DLD1 (cell line): ENCODE data around the gene COL6A5.
"Not testable (repeated sequence)": the region's sequence is repeated elsewhere in the genome, so short reads cannot be mapped to it uniquely, and the experiment has no call there.

Experiments
- in situ Hi-C: cut with HindIII; loops from 2 replicates; pipeline ENCODE4 v1.10.0; 2017; ENCODE audit warnings: low sequenced_read_pairs

The COL6A5 gene

DNA sequence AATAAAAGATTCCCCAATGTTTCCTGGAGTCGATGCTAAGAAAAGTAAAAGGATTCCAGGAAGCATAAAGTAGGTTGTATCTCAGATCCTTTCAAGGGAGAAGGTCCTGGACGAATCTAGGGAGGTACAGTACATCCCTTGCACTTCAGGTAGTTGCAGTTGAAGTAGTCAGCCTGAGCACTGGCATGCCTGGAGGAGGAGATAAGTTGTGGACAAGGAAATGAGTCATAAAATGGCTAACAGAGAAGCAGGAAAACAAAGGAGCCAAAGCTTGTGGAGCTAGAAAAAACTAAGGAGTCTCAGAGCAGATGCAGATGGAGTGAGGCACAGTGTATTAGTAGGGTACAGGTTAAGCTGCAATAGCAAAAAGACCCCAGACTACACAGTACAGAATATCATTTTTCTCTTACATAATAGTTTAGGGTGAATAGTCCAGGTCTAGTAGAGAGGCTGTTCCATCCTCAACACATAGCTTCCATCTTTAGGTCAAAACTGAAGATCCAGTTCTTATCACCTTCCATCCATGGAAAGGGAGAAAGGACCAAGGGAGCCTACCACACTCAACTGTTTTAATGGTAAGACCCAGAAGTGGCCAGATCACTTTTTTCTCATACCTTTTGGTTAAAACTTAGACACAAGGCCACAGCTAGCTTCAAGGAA is 41.3 kb downstream of the COL6A5 start:
- in situ Hi-C loops, result no loop called here

DNA sequence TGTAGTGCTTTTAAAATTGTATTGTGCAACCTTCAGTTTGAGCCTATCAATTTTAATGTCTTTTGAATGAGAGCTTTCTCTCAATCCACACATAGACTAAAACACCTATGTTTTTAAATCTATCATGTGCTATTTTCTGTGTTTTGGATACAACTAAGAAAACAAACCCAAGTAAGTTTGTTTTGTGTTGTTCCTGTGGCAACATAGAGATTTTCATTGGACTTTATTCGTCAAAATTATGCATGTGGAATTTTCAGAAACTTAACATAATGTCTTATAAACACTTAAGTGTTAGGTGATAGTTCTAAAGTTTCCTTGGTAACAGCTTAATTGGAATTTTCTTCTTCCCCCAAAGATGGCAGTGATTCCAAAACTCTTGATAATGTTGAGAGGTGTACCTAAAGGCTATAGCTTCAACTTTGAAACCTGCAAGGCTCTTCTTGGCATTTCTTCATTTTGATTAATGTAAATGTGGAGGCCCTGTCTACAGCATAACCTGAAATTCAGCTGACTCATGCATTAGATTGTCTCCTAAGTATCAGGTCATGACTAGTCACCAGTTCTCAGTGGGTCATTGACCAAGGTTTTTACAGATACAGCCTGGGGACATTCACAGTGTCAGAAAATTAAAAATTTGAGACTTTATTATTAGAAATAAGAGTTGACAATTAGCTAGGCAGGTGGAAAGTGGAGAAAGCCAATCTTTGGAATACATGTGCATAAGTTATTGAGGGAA is 44.4 kb downstream of the COL6A5 start:
- in situ Hi-C loops, result no loop called here

DNA sequence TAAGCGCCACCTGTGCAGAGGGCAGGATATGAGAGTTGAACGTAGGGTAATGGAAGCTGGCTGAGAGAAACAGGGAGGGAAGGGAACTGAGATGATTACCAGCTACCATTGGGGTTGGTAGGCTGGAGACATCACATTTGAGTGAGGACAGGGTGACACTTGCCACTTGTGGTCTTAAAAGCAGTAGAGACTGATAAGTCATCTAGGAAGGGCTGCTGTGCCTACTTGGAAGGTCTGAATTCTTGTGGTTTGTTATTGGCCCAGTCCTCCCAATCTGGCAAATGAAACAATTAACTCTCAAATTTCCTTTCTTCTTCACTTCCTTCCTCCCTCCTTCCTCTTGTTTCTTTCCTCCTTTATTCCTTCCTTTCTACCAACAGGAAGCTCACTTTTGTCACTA is 46.8 kb downstream of the COL6A5 start:
- in situ Hi-C loops, result no loop called here

- in situ Hi-C loops, result no loop called here
Measured at GRCh38 chr3:130393594-130393993, 48.1 kb downstream of the COL6A5 start.

GRCh38 chr3:130395331-130395730 is 49.9 kb downstream of the COL6A5 start:
- in situ Hi-C loops, result no loop called here

GRCh38 chr3:130395916-130396315 is 50.4 kb downstream of the COL6A5 start:
- in situ Hi-C loops, result no loop called here

GRCh38 chr3:130404401-130404800 is 58.9 kb downstream of the COL6A5 start:
- in situ Hi-C loops, result no loop called here

- in situ Hi-C loops, result no loop called here
Measured at GRCh38 chr3:130405956-130406355, 60.5 kb downstream of the COL6A5 start.

- in situ Hi-C loops, result not testable (repeated sequence)
Measured at GRCh38 chr3:130408253-130408652, 62.8 kb downstream of the COL6A5 start.

- in situ Hi-C loops, result no loop called here
Measured at GRCh38 chr3:130411320-130411719, 65.8 kb downstream of the COL6A5 start.

DNA sequence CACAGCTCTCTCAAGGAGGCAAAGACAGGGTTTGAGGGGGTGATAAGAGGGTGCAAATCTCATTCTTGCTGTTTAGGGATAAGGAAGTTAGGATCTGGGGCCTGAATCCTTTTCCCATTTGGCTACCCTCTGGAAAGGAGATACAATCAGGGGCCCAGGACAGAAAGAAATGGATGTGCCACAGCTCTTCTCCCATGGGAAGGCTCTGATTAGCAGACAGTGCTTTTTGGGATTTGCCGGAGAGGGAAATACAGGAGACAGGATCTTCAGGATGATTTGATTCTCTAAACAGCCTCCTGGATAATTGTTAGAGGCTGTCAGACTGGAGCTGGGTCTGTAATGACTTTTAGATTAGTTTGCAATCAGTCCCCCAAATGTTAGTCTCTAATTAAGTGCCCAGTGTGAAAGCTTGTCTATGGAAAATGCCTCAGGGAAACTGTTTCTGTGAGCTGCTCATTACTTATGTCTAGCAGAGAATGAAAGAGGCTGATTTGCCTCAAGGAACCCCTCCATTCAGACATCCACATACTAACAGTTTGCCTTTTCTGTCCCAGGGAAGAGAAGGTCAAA is 67.6 kb downstream of the COL6A5 start:
- in situ Hi-C loops, result no loop called here

GRCh38 chr3:130414457-130414856 is 69.0 kb downstream of the COL6A5 start:
- in situ Hi-C loops, result no loop called here

DNA sequence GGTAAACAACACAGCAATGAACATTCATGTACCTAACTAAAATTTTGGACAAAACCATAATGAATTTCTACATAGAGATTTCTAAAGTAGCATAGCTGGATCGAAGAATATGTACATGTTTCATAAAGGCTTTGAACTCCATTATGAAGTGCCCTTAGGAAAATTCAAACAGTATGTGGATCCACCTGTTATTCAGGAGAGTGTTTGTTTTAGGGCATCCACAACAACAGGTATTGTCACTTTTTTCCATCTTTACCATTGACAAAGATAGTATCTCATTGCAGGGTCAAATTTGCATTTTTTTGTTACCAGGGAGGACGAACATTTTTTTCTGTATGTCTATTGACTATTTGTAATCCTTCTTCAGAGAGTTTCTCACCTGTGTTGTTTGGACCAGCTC is 75.0 kb downstream of the COL6A5 start:
- in situ Hi-C loops, result no loop called here

DNA sequence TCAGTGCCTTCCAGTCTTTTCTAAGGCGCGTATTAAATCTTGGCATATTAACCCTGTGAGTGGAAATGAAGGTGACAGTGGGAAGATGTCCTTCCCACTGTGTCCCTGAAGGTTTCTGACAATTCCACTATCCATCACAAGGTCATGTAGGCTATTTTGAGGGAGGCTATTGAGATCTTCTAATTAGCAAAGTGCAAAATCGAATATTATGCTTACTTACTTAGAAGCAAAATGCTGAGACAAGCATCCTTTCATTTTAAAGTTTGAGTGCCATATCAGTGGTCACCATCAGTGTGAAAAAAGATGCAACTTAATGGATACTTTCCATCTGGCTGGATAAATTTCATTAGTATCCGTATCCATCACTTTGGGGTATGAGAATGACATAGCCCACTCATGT is 77.6 kb downstream of the COL6A5 start:
- in situ Hi-C loops, result no loop called here

DNA sequence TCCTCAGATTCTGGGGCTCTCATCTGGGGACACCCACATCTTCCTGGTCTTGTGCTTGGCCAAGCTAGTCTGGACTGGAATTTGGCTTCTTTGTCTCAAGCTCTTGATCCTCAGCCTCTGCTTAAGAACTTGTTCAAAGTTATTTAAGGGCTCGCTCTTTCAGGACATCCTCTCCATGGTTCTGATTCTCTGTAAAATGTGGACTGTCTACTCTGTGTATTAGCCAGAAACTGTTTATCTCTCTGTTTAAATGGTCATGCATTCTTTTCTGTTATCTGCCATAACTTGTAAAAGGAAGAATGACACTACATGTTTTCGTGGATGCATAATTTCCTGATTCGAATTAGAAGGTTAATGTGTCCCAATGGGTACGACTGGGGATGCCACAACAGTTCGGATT is 79.4 kb downstream of the COL6A5 start:
- in situ Hi-C loops, result no loop called here

GRCh38 chr3:130425484-130425883 is 80.0 kb downstream of the COL6A5 start:
- in situ Hi-C loops, result no loop called here

DNA sequence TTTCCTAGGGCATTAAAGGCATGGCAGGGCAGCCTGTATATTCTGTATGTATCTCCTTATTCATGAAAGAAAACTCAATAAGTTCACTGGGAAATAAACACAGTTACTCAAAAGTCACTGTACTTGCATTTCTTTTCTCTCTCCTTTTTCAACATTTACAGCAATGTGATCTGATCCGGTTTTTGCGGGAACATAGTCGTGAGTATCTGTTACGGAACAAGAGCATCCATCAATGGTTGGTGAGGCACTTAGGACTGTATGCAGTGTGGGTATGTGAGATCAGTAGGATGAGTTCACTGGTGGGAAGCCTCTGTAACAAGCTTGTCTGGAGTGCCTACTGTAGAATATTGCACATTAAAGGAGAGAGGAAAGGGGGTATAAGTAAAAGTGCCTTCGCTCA is 80.7 kb downstream of the COL6A5 start:
- in situ Hi-C loops, result no loop called here

DNA sequence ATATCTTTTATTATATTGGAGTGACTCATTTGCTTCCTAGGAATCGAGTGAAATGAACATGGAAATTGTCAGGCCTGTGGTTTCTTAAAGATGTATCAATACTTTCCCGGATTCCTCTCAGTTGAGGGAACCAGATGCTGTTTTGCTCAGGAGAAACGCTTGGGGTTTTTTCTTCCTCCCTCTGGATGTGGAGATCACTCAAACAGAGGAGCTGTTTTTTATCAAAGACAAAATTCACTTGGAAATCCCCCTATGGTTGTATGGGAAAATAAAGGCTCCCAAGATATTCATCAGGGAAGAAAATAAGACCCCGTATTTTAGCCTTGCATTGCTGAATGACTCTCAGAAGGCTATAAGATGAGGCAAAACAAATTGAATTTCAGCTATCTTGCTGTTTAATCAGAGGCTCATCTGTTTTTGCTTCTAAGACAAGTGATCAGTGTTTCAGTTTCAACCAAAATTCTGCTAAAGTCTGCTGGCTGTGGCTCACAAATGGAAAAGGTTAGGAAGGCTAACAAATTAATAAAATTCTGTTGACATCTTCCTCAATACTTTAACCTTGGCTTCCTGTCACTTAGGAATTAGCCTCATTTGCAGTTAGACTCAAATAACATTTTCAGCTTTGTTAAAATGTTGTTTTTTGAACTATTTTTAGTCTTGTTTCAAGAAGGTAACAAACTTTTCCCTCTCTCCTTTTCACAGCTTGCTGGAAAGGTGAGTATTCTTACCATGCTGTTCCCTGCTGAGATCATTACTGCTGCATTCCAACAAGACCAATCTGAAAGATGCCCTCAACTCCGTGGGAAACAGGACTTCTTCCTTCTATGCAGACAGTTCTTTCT is 83.6 kb downstream of the COL6A5 start:
- in situ Hi-C loops, result no loop called here

DNA sequence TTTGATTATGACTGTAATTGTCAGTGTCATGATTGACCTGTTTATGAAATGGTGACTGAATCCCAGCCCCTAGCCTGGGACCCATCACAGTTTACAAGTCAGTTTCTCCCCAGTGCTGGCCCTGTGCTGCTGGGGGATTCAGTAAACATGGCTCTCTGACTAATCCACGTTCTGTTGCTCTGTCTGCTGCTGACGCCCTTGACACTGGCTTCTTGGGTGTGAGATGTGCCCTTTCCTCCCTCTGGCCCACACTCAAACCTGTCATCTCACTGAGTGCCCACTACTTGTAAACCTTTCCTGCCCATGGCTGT is 84.2 kb downstream of the COL6A5 start:
- in situ Hi-C loops, result no loop called here

- in situ Hi-C loops, result no loop called here
Measured at GRCh38 chr3:130430266-130430665, 84.8 kb downstream of the COL6A5 start.

DNA sequence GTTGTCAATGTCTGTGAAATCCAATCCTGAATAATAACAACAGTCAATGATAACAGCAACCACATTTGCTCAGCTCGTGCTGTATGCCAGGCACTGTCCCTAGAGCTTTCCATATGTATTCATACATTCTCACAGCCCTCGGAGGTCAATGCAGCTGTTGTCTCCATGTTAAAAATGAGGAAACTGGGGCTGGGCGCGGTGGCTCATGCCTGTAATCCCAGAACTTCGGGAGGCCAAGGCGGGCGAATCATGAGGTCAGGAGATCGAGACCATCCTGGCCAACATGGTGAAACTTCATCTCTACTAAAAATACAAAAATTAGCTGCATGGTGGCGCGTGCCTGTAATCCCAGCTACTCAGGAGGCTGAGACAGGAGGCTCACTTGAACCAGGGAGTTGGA is 86.6 kb downstream of the COL6A5 start:
- in situ Hi-C loops, result not testable (repeated sequence)

GRCh38 chr3:130433306-130433705 is 87.8 kb downstream of the COL6A5 start:
- in situ Hi-C loops, result no loop called here
